Measurements from ENCODE around the gene MCCD1.
"Not testable (repeated sequence)": the region's sequence is repeated elsewhere in the genome, so short reads cannot be mapped to it uniquely, and the experiment has no call there.

The MCCD1 gene, protein sequence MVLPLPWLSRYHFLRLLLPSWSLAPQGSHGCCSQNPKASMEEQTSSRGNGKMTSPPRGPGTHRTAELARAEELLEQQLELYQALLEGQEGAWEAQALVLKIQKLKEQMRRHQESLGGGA

GRCh38 chr6:31528821-31529328, at the start of gene MCCD1:
Gene MCCD1, plus strand, starts transcription at chr6:31528962. Its CDS starts 53 bp downstream, at chr6:31529015.
- DNase-seq (ENCODE audit: low spot score) = no peak

DNA sequence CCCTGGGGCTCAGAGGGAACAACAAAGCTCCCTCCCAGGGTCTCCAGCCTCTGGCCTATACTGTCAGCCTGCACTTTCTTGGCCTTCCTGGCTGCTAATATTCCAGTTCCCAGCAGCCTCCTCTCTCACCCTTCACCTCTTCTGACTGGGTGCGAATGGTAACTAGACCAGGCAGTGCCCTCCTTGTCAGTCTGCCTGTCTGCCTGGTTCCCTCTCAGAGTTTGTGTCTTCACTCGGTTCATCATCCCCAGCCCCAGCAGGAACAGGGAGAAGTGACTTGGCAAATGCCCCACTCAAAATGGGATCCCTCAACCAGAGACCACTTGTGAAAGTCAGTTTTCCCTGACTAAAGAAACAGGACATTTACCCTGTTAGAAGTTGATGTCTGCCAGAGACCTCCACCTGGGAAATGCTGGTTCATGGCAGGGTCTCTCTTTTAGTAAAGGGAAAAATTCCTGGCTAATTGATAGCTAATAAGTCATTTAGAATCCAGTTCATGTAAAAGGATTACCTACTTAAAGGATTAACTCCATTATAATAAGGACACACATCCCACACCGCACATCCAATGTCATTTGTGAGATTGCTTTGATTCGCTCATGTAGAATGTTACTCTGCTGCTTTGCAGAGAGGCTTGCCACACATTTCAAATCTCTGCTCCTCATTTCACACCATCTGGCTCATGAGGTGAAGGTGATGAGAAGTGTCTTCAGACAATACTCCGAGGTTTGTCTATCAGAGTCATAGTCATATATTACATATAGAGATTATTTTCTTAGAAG, 49.4 kb upstream of the MCCD1 start:
- DNase-seq (ENCODE audit: low spot score) = no peak

DNA sequence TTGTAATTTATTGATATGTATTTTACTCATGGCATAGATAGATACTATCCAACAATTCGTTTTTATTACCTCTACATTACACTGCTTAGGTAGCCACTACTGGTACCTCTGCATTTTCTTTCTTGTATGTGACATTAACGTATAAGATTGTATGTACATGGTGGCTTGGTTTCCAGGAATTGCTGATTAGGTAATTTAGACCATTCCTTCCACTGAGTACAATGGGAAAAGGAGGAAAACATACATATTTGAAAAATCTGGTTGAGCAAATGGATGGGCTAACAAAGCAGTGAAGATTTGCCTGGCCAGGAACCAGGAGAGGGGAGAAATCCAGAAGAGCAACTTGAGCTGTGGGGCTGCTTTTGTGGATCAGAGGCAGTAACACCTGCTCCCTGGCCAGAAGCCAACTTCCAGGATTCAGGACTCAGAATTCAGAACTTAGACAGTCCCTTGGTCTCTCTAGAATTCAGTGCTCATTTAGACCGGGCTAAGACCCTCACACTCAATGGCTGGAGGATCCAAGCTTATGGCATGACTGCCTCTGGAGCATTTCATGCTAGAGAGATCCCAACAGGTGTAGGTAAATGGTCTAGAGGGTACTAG, 48.7 kb upstream of the MCCD1 start:
- DNase-seq (ENCODE audit: low spot score) = no peak

DNA sequence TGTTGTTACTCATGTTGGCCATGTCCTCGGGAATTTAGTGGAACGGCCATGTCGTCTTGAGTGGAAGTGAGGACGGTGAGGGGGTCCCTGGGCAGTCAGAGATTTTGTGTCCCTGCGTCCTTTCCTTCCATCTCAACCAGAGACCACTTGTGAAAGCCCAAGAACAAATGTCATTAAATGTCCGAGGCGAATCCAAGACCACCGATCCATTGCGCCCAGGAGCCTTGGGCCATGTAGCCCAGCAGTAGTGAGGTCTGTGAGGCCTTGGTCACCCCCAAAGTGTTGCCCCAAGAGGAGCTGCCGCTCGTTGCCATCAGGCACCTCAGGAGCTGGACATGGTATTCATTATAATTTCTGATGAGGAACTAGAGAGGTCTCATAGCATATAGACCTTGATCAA, 48.2 kb upstream of the MCCD1 start:
- DNase-seq (ENCODE audit: low spot score) = no peak

DNA sequence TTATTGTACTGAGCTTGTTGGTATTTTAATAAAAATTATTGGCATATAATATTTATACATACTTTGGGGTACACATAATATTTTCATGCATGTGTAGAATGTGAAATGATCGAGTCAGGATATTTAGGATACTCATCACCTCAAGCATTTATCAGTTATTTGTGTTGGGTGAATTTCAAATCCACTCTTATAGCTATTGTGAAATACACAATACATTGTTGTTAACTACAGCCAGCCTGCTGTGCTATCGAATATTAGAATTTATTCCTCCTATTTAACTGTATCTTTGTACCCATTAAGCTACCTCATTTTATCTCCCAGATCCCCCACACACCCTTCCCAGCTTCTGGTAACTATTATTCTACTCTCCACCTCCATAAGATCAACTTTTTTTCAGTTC, 45.4 kb upstream of the MCCD1 start:
- no peak for DNase-seq (ENCODE audit: low spot score)

- DNase-seq (ENCODE audit: low spot score) = no peak
These were observed 43.7 kb upstream of the MCCD1 start for GRCh38 chr6:31485055-31485454.

DNA sequence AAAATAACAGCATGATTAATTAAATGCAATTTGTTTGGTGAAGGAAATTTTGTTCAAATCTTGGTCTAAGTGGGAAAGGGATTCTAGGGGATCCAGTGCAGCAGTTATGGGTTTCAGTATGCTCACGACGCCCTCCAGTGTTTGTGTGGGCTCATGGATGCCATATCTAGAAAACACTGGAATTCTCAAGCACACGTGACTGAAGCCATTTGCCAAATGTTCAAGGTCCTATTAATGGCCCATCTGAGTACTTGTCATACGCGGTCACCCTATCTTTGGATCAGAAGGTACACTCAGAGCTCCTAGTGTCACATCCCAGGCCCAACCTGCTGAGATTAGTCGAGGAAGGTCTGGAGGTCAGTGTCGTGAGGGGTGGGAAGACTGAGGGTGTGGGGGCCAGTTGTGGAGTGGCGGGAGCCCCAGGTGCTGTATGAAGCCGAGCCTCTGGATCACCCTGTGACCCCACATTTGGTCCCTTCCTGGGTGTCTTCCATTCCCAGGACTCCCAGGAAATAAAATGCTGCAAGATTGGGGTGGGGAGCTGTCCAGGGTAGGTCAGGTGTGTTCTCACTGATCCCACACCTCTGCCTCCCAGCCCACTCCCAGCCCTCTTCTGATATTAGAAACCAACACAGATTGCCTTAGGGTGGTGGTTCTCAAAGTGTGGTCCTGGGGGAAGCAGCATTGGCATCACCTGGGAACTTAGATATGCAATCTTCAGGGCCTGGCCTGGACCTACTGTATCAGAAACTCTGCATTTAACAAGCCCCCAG, 42.5 kb upstream of the MCCD1 start:
- DNase-seq (ENCODE audit: low spot score) = not testable (repeated sequence)

- not testable (repeated sequence) for DNase-seq (ENCODE audit: low spot score)
These were observed 41.1 kb upstream of the MCCD1 start for GRCh38 chr6:31487674-31488073.

DNA sequence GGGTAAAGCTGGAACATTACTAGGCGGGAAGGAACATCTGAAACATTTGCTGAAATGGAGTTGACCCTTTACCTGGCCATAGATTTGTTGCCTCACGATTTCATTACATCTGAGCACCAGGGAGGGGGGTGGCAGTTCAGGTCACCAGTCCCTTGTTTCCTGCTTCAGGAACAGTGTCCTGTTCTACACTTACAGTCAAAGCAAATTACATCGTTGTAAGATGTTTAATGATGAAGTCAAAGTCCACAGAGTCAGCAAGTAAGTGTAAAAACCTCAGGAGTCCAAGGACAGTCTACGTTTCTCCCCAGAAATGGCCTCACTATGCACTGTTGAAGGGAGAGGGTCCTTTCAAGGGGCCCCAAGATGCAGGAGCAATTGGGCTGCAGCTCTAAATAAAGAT, 39.7 kb upstream of the MCCD1 start:
- DNase-seq (ENCODE audit: low spot score) = no peak

- DNase-seq (ENCODE audit: low spot score) = no peak
These were observed 38.5 kb upstream of the MCCD1 start for GRCh38 chr6:31490115-31490873.

- DNase-seq (ENCODE audit: low spot score) = not testable (repeated sequence)
These were observed 35.2 kb upstream of the MCCD1 start for GRCh38 chr6:31493550-31493874.

GRCh38 chr6:31493875-31494694, 34.7 kb upstream of the MCCD1 start:
- peak; percentile 73 for DNase-seq (ENCODE audit: low spot score)

DNA sequence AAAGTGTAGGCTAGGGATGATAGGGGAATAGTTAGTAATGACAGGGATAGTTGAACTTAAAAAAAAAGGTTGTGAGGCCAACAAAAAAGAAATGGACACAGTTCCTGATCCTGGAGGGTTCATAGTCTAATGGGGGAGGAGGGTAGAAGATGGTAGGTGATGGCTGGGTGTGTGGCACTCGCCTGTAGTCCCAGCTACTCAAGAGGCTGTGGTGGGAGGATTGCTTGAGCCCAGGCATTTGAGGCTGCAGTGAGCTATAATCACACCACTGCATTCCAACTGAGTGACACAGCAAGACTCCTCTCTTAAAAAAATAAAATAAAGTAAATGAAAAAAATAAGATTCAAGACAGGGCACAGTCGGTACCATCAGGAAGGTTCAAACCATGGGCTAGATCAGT, 33.2 kb upstream of the MCCD1 start:
- DNase-seq (ENCODE audit: low spot score) = peak; percentile 7

DNA sequence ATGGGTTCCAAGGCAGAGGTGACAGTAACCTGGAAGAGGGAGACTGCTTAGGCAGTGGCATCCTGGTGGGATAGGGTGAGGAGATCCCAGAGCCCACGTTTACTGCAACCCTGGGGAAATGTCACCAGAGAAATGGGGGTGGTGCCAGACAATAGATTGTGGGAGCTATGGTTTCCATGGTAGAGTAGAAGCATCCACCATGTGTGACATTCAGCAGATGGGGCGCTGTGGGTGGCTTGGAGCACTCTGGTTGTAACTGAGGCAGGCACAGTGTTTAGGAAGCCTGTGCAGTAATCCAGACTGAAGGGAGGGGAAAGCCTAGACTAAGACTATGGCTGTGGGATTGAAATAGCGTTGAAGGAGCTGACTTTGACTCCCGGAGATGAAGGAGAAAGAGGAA, 31.9 kb upstream of the MCCD1 start:
- not testable (repeated sequence) for DNase-seq (ENCODE audit: low spot score)

GRCh38 chr6:31497531-31498476, 31.0 kb upstream of the MCCD1 start, which contains the start of gene MICB:
Gene MICB, plus strand, starts transcription at chr6:31498145. Its CDS starts 49 bp downstream, at chr6:31498194.
- peak; percentile 48 for DNase-seq (ENCODE audit: low spot score)

GRCh38 chr6:31498748-31499147, 30.0 kb upstream of the MCCD1 start:
- DNase-seq (ENCODE audit: low spot score) = peak; percentile 4

GRCh38 chr6:31499648-31500047, 29.1 kb upstream of the MCCD1 start:
- not testable (repeated sequence) for DNase-seq (ENCODE audit: low spot score)

GRCh38 chr6:31502586-31502985, 26.2 kb upstream of the MCCD1 start:
- no peak for DNase-seq (ENCODE audit: low spot score)

DNA sequence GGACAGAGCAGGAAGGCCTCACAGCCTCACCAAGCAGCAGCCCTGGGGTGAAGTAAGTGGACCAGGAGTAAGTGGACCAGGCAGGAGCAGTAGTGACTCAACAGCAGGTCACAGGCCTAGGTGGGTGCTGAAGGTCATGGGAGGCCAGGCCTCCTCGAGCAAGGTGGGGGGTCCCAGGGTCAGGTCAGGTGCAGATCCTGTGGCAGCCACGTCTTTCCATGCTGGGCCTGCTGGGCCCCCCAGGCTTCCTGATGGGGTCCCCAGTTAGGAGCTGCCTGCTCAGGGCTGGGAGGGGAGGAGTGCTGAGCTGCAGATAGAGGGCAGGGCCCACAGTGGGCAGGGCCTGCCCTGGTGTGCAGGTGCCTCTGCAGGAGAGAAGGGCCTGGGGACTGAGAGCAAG, 19.7 kb upstream of the MCCD1 start:
- not testable (repeated sequence) for DNase-seq (ENCODE audit: low spot score)

GRCh38 chr6:31510007-31510406, 18.8 kb upstream of the MCCD1 start:
- DNase-seq (ENCODE audit: low spot score) = no peak

All from kidney capillary endothelial cell (primary cell).